Endothelial cell of umbilical vein (primary cell): ENCODE results near the gene RP2. TPM values are rescaled to one million over a fixed set of nuclear protein-coding genes. Genes with fewer than 3 reads are reported as not detected.

Experiments
- BruUV-seq: library from RNA; stranded (reverse); fragments of 400-500 nt; replicated peaks from 2 replicates; lab custom pipeline; 2021; lab: Mats Ljungman, UMichigan
- CTCF ChIA-PET: fragments of 300-600, 350-600 bp; sonication (Branson Sonifier 250); formaldehyde crosslinking; loops from one replicate; lab custom pipeline; 2021; ENCODE audit warnings: antibody characterized with exemption, inconsistent platforms; lab: Charles Lee
- POLR2A ChIA-PET: fragments of 300-600, 350-600 bp; sonication (Branson Sonifier 250); formaldehyde crosslinking; loops from one replicate; lab custom pipeline; 2021; ENCODE audit warnings: antibody characterized with exemption, inconsistent platforms; lab: Charles Lee
- DNase-seq: peaks from one replicate; pipeline ENCODE4 v3.0.0-alpha.2; 2011; ENCODE audit warnings: low read depth, low spot score
- FAIRE-seq: peaks from 2 replicates; lab custom pipeline; 2011; peaks lifted over from hg19 to GRCh38; lab: Jason Lieb, UNC
- H2AFZ ChIP-seq: 2 replicates; pipeline ENCODE4 v1.6.0; 2012; ENCODE audit warnings: low read depth, low read length, control low read depth, inconsistent platforms
- H3K27ac ChIP-seq: 2 replicates; pipeline ENCODE4 v1.5.1; 2011; ENCODE audit warnings: low read depth, mild to moderate bottlenecking, control low read depth, low read length, moderate library complexity; ENCODE audit not compliant: insufficient read depth
- H3K27me3 ChIP-seq, 2 experiments: 2 replicates each; pipeline versions ENCODE4 v1.6.0 to v1.6.1; 2011; ENCODE audit warnings: low read length in 2 of 2, mixed read lengths in 1 of 2; ENCODE audit not compliant: control insufficient read depth in 2 of 2, insufficient read depth in 2 of 2
- H3K36me3 ChIP-seq, 2 experiments: 2 replicates in 1 of 2; 3 replicates in 1 of 2; pipeline ENCODE4 v1.5.1; 2011; ENCODE audit warnings: low read length in 2 of 2, mild to moderate bottlenecking in 1 of 2, moderate library complexity in 1 of 2; ENCODE audit not compliant: control insufficient read depth in 2 of 2, insufficient read depth in 2 of 2; ENCODE audit errors: extremely low read depth in 1 of 2
- H3K4me1 ChIP-seq: 3 replicates; pipeline ENCODE4 v1.5.1; 2011; ENCODE audit warnings: mild to moderate bottlenecking, low read length; ENCODE audit not compliant: control insufficient read depth, insufficient read depth; ENCODE audit errors: extremely low read depth
- H3K4me2 ChIP-seq: 2 replicates; pipeline ENCODE4 v1.6.1; 2011; ENCODE audit warnings: low read length, control low read depth, mixed read lengths; ENCODE audit not compliant: insufficient read depth
- H3K4me3 ChIP-seq, 3 experiments: fragments of 200-600 bp in 1 of 3; sonication (generic), shearing (Covaris generic) in 1 of 3; replicated peaks in 1 of 3; 2 replicates each; pipeline ENCODE4 v1.5.1; 2011 to 2016; ENCODE audit warnings: control low read depth in 3 of 3, low read length in 3 of 3, mild to moderate bottlenecking in 2 of 3, inconsistent platforms in 1 of 3, low read depth in 1 of 3, moderate library complexity in 1 of 3; ENCODE audit not compliant: insufficient read depth in 1 of 3
- H3K79me2 ChIP-seq: 2 replicates; pipeline ENCODE4 v1.6.0; 2012; ENCODE audit warnings: low read length, inconsistent platforms; ENCODE audit not compliant: control insufficient read depth, insufficient read depth
- H3K9ac ChIP-seq: replicated peaks from 2 replicates; pipeline ENCODE3; 2011; ENCODE audit warnings: low read length, control low read depth; ENCODE audit not compliant: insufficient read depth; ENCODE audit errors: extremely low read depth
- H3K9me1 ChIP-seq: replicated peaks from 3 replicates; pipeline ENCODE4 v1.6.0; 2011; ENCODE audit warnings: mild to moderate bottlenecking, low read length; ENCODE audit not compliant: control insufficient read depth, insufficient read depth; ENCODE audit errors: extremely low read depth
- H3K9me3 ChIP-seq: replicated peaks from 2 replicates; pipeline ENCODE4 v1.5.1; 2012; ENCODE audit warnings: low read length, inconsistent platforms; ENCODE audit not compliant: control insufficient read depth, insufficient read depth
- H4K20me1 ChIP-seq: replicated peaks from 2 replicates; pipeline ENCODE3; 2011; ENCODE audit warnings: mild to moderate bottlenecking, low read length; ENCODE audit not compliant: control insufficient read depth, insufficient read depth; ENCODE audit errors: extremely low read depth
- CTCF ChIP-seq, 2 donors: IDR thresholded peaks; 1 replicate in 1 of 2; 2 replicates in 1 of 2; pipeline ENCODE4 v1.5.1; 2011; ENCODE audit warnings: low read length in 2 of 2, mild to moderate bottlenecking in 2 of 2, moderate library complexity in 2 of 2, control low read depth in 1 of 2, inconsistent platforms in 1 of 2, low read depth in 1 of 2; ENCODE audit not compliant: insufficient read depth in 1 of 2; ENCODE audit errors: extremely low read depth in 1 of 2
- EZH2 ChIP-seq: IDR thresholded peaks from 2 replicates; pipeline ENCODE4 v1.6.1; 2012; ENCODE audit warnings: borderline replicate concordance, low read depth, mild to moderate bottlenecking, moderate library complexity, low read length, inconsistent platforms; ENCODE audit not compliant: severe bottlenecking
- FOS ChIP-seq: IDR thresholded peaks from 2 replicates; pipeline ENCODE4 v1.6.1; 2011; ENCODE audit warnings: mild to moderate bottlenecking, low read length, moderate library complexity, borderline replicate concordance; ENCODE audit not compliant: insufficient read depth
- GATA2 ChIP-seq: IDR thresholded peaks from 2 replicates; pipeline ENCODE4 v1.7.0; 2011; ENCODE audit warnings: low read depth, mild to moderate bottlenecking, moderate library complexity, mixed read lengths, low read length; ENCODE audit not compliant: insufficient read length, insufficient read depth
- JUN ChIP-seq: IDR thresholded peaks from 2 replicates; pipeline ENCODE4 v1.6.1; 2011; ENCODE audit warnings: borderline replicate concordance, low read depth; ENCODE audit not compliant: insufficient read length, insufficient read depth
- MAX ChIP-seq: IDR thresholded peaks from 2 replicates; pipeline ENCODE4 v1.6.1; 2011; ENCODE audit not compliant: insufficient read depth, insufficient read length
- MYC ChIP-seq: IDR thresholded peaks from one replicate; pipeline ENCODE4 v1.6.1; 2011; ENCODE audit warnings: mild to moderate bottlenecking, low read depth, low read length
- POLR2A ChIP-seq: IDR thresholded peaks from 2 replicates; pipeline ENCODE4 v1.6.1; 2012; ENCODE audit warnings: low read depth, mild to moderate bottlenecking, control low read depth, low read length
- POLR2AphosphoS5 ChIP-seq: IDR thresholded peaks from 2 replicates; pipeline ENCODE4 v1.6.1; 2012; ENCODE audit warnings: low read depth, mild to moderate bottlenecking, control low read depth, low read length, moderate library complexity; ENCODE audit not compliant: insufficient read depth
- dilution Hi-C: fragments of 300-500 bp; cut with MboI; formaldehyde crosslinking; loops from one replicate; pipeline ENCODE4 v1.15.0; 2019; ENCODE audit warnings: low sequenced_read_pairs; ENCODE audit not compliant: extremely low pct_ligation_motif_present
- intact Hi-C: fragments of 100-400 bp; cut with micrococcal nuclease; formaldehyde crosslinking; loops from one replicate; pipeline ENCODE4 v1.10.0; 2022
- polyA plus RNA-seq, 4 experiments: library from polyadenylated mRNA; depleted of rRNA in 3 of 4; stranded (reverse) in 3 of 4; unstranded in 1 of 4; fragments of >200 nt; gene quantifications; 2 replicates each; pipeline versions ENCODE4 v1.2.1 to v1.2.3, GENCODE V29; 2011 to 2012; ENCODE audit warnings: missing spikeins in 1 of 4
- total RNA-seq: library from RNA; stranded (reverse); gene quantifications from 2 replicates; pipeline ENCODE4 v1.2.3, GENCODE V29; 2021

The RP2 gene
- total and polyA plus RNA-seq, 2 donors (not counting 3 experiments of a cell fraction or from before 2014, with no cell fraction given), result 7.4 to 20.5 TPM

GRCh38 chrX:46913667-46914066 lies 76.8 kb downstream of the RP2 start:
- POLR2A ChIA-PET, result no interaction called here
- H3K4me3 ChIP-seq, result peak overlapping the region; percentile 72 to 79 (median 75)
- H2AFZ ChIP-seq, result no peak overlapping the region
- peak overlapping the region; percentile 75 for H3K9ac ChIP-seq
- DNase-seq (peak; percentile 33), FAIRE-seq (peak; percentile 53)
- BruUV-seq, result TSS peak; percentile 30
- peaks cover 34% of the 10 kb centered on the region for H3K79me2 ChIP-seq
- H3K27ac ChIP-seq, result no peak overlapping the region
- intact Hi-C loops, result loop anchor here (1.0 to 2.0 kb wide), 2 partner anchors 65 to 155 kb away; partner anchors contain the start of gene SLC9A7
- H3K4me1 ChIP-seq, result peaks cover 11% of the 10 kb centered on the region
- TF ChIP-seq FOS (no peak), POLR2AphosphoS5 (no peak), CTCF (IDR thresholded peaks at IDR 0.05; ENCODE audit: extremely low read depth in 1 of 2, insufficient read depth in 1 of 2, low read depth in 1 of 2, low read length in 2 of 2) (no peak), MYC (no peak), EZH2 (no peak)
- CTCF ChIA-PET, result interaction anchor here (0.6 to 3.6 kb wide), 14 partner anchors 9 to 180 kb away, joined by 3 to 17 read pairs (median 3); partner anchors contain the start of gene RP2
- H3K9me3 ChIP-seq, result no peaks in the 10 kb centered on the region
- H3K9me1 ChIP-seq, result no peaks in the 10 kb centered on the region
- no peaks in the 10 kb centered on the region for H3K36me3 ChIP-seq
- no peaks in the 10 kb centered on the region for H3K27me3 ChIP-seq
- no peaks in the 10 kb centered on the region for H4K20me1 ChIP-seq
- dilution Hi-C loops, result no loop called here
- peak overlapping the region; percentile 76 for H3K4me2 ChIP-seq

- no peak for DNase-seq
- no peak for TF ChIP-seq POLR2AphosphoS5
- no peak for TF ChIP-seq MAX
- no peak for TF ChIP-seq GATA2
- TF ChIP-seq CTCF (IDR thresholded peaks at IDR 0.05; ENCODE audit: extremely low read depth in 1 of 2, insufficient read depth in 1 of 2, low read depth in 1 of 2, low read length in 2 of 2), result no peak
- TF ChIP-seq POLR2A, result no peak
- TF ChIP-seq JUN, result no peak
- no peak for TF ChIP-seq MYC
- TF ChIP-seq FOS, result no peak
- TF ChIP-seq EZH2, result no peak
- Histone ChIP-seq H4K20me1 (peaks cover 2% of the 10 kb centered on the region), H2AFZ (no peak overlapping the region), H3K27me3 (no peaks in the 10 kb centered on the region), H3K9me1 (no peaks in the 10 kb centered on the region), H3K9ac (no peak overlapping the region), H3K27ac (no peak overlapping the region), H3K4me2 (no peak overlapping the region), H3K9me3 (no peaks in the 10 kb centered on the region), H3K36me3 (no peaks in the 10 kb centered on the region), H3K4me1 (peaks cover 11% of the 10 kb centered on the region), H3K4me3 (no peak overlapping the region), H3K79me2 (peaks cover 37% of the 10 kb centered on the region)
- no TSS peak for BruUV-seq
- ChIA-PET CTCF (no interaction called here), POLR2A (no interaction called here)
- dilution Hi-C loops, result no loop called here
- intact Hi-C loops, result no loop called here
- no peak for FAIRE-seq
These were observed 79.4 kb downstream of the RP2 start for GRCh38 chrX:46916273-46916672.
